GM12878 (cell line): ENCODE results near the gene ANO10.

Experiments
- CTCF ChIP-seq, 3 experiments: IDR thresholded peaks in 2 of 3; conservative IDR thresholded peaks in 1 of 3; 2 replicates each; pipeline ENCODE4 v1.5.1; 2011; ENCODE audit warnings: low read depth in 3 of 3, low read length in 3 of 3, mild to moderate bottlenecking in 3 of 3, control low read depth in 2 of 3, moderate library complexity in 2 of 3, inconsistent platforms in 1 of 3, mixed read lengths in 1 of 3; ENCODE audit not compliant: control insufficient read depth in 2 of 3, insufficient read depth in 1 of 3; ENCODE audit errors: extremely low read depth in 1 of 3
- POLR2A ChIP-seq: IDR thresholded peaks from 2 replicates; pipeline ENCODE4 v1.6.1; 2011; ENCODE audit warnings: low read depth, mild to moderate bottlenecking, low read length

DNA sequence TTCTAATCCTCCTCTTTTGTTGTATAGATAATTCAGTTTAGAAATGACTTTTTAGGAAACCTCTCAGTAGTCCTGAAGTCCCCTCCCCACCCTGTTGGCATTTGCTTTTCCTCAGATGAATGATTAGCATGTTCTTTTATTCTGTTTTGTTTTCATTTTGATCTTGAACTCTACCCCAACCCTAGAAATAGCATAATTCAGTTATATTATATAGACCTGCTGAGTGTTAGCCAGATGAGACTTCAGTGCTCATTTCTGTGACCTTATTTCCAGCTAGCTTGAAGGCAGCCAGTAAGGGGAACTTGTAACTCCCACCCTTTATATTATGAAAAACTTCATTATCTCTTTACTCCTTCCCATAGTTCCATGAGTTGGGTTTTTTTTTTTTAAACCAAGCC lies 294.2 kb downstream of the ANO10 start:
- TF ChIP-seq POLR2A (no peak), CTCF (IDR thresholded peaks at IDR 0.05 in 2 of 3, conservative IDR thresholded peaks at IDR 0.05 in 1 of 3; ENCODE audit: control insufficient read depth in 2 of 3, extremely low read depth in 1 of 3, insufficient read depth in 1 of 3, low read depth in 3 of 3, low read length in 3 of 3) (no peak)
